Lung (tissue), 12 donors: ENCODE data around the gene REXO4. TPM values are rescaled to one million over a fixed set of nuclear protein-coding genes. Genes with fewer than 3 reads are reported as not detected.

Experiments
- ATAC-seq: fragments of 200-7000 bp; cut with Tn5 transposase; one replicate; pipeline ENCODE4 v1.9.1; 2020; ENCODE audit warnings: moderate number of reproducible peaks; ENCODE audit not compliant: insufficient read depth, low FRiP score
- DNase-seq, 3 donors: peaks; one replicate each; pipeline ENCODE4 v3.0.0-alpha.2; 2013 to 2017
- H3K27ac ChIP-seq, 2 donors: one replicate each; pipeline ENCODE4 v1.5.1; 2013; ENCODE audit warnings: mild to moderate bottlenecking in 2 of 2, moderate library complexity in 2 of 2, control low read depth in 1 of 2, inconsistent platforms in 1 of 2, low read depth in 1 of 2, low read length in 1 of 2
- H3K27me3 ChIP-seq, 3 donors: one replicate each; pipeline ENCODE4 v1.5.1; 2013; ENCODE audit warnings: low read length in 2 of 3; ENCODE audit not compliant: control insufficient read depth in 3 of 3, insufficient read depth in 3 of 3
- H3K36me3 ChIP-seq, 4 donors: one replicate each; pipeline ENCODE4 v1.5.1; 2013; ENCODE audit warnings: low read length in 4 of 4, mild to moderate bottlenecking in 1 of 4, moderate library complexity in 1 of 4; ENCODE audit not compliant: control insufficient read depth in 4 of 4, insufficient read depth in 4 of 4
- H3K4me1 ChIP-seq, 5 donors: one replicate each; pipeline ENCODE4 v1.5.1; 2013; ENCODE audit warnings: low read length in 5 of 5, mild to moderate bottlenecking in 2 of 5, moderate library complexity in 1 of 5; ENCODE audit not compliant: control insufficient read depth in 5 of 5, insufficient read depth in 5 of 5
- H3K4me3 ChIP-seq: one replicate; pipeline ENCODE4 v1.5.1; 2013; ENCODE audit warnings: mild to moderate bottlenecking, control low read depth, moderate library complexity
- H3K9ac ChIP-seq, 2 donors: one replicate each; pipeline ENCODE4 v1.5.1; 2013; ENCODE audit warnings: low read length in 2 of 2, control low read depth in 1 of 2; ENCODE audit not compliant: insufficient read depth in 1 of 2
- H3K9me3 ChIP-seq, 4 donors: one replicate each; pipeline ENCODE4 v1.5.1; 2013; ENCODE audit warnings: low read length in 3 of 4, mild to moderate bottlenecking in 1 of 4, moderate library complexity in 1 of 4; ENCODE audit not compliant: control insufficient read depth in 4 of 4, insufficient read depth in 3 of 4
- WGBS, 2 donors: extraction: QIAGEN DNeasy Blood & Tissue Kit; methylation state at CpG; one replicate each; pipeline ENCODE4 v1.1.7; 2013; 5-methylcytosine and 5-hydroxymethylcytosine counted together
- polyA plus RNA-seq, 2 donors: library from polyadenylated mRNA; stranded (reverse); fragments of 200-250 nt; gene quantifications; one replicate each; pipeline ENCODE4 v1.2.1, GENCODE V29; 2013
- total RNA-seq, 2 donors: library from RNA; depleted of rRNA in 1 of 2; stranded (reverse); fragments of >200 nt in 1 of 2; gene quantifications; one replicate each; pipeline ENCODE4 v1.2.1, GENCODE V29; 2014 to 2021
- TF ChIP-seq, protein P1 (sequence below): IDR thresholded peaks from 2 replicates; pipeline ENCODE4 v1.5.1; 2012; ENCODE audit warnings: mild to moderate bottlenecking; ENCODE audit errors: control extremely low read depth, extremely low read depth
- donor health status: control.
- donor health status: control.
- donor health status: Bipolar disorder and iron deficiency.
- donor health status: healthy.
- donor health status: DM: yes; HTN: yes; CAD: no.

REXO4 gene
- total and polyA plus RNA-seq, 4 donors: 14.6 to 20.4 (median 19.9) TPM

DNA sequence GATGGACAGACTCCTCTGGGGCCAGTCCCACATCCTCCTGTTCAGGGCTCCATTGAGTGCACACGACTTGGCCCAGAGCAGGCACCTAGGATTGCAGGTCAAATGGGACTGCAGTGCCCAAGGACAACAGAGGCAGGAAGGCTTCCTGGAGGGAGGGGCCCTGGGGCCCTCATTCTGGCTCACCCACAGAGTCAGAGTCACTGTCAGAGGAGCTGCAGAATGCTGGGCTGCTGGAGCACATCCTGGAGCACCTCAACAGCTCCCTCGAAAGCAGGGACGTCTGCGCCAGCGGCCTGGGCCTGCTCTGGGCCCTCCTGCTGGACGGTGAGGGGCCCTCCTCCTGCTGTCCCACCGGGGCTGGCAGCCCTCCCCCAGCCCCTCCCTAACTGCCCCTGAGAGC is 15.1 kb downstream of the REXO4 start:
- Histone ChIP-seq H3K27me3 (no peaks in the 10 kb centered on the region), H3K4me1 (no peaks in the 10 kb centered on the region), H3K4me3 (no peak overlapping the region), H3K36me3 (peaks cover 0 to 37% (median 8%) of the 10 kb centered on the region in 4 donors), H3K9ac (no peak overlapping the region), H3K27ac (no peak overlapping the region), H3K9me3 (no peaks in the 10 kb centered on the region)
- TF ChIP-seq, protein P1, sequence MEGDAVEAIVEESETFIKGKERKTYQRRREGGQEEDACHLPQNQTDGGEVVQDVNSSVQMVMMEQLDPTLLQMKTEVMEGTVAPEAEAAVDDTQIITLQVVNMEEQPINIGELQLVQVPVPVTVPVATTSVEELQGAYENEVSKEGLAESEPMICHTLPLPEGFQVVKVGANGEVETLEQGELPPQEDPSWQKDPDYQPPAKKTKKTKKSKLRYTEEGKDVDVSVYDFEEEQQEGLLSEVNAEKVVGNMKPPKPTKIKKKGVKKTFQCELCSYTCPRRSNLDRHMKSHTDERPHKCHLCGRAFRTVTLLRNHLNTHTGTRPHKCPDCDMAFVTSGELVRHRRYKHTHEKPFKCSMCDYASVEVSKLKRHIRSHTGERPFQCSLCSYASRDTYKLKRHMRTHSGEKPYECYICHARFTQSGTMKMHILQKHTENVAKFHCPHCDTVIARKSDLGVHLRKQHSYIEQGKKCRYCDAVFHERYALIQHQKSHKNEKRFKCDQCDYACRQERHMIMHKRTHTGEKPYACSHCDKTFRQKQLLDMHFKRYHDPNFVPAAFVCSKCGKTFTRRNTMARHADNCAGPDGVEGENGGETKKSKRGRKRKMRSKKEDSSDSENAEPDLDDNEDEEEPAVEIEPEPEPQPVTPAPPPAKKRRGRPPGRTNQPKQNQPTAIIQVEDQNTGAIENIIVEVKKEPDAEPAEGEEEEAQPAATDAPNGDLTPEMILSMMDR: no peak
- ATAC-seq (no peak), DNase-seq (no peak)
- 75 to 76% methylated on average over 7 of the region's 7 CpGs for WGBS, 2 donors

DNA sequence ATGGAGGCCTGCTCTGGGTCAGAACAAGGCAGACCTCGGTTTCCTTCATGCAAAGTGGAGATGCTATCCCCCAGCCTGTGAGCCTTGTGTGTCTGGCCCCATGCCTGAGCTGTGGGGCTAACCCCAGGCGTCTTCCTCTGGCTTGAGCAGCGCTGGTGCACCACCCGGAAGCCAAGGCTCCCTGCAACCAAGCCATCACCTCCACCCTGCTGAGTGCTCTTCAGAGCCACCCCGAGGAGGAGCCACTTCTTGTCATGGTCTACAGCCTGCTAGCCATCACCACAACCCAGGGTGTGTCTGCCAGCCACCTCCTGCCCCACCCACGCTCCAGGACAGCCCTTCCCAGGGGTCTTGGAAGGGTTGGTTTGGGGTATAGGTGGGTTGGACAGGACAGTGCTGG is 16.2 kb downstream of the REXO4 start:
- H3K27me3 ChIP-seq: peaks cover 0 to 2% (median 0%) of the 10 kb centered on the region in 3 donors
- H3K4me1 ChIP-seq: no peaks in the 10 kb centered on the region
- H3K9ac ChIP-seq: no peak overlapping the region
- TF ChIP-seq, protein P1: no peak
- DNase-seq (no peak), ATAC-seq (no peak)
- 84 to 87% methylated on average over 6 of the region's 6 CpGs for WGBS, 2 donors
- no peak overlapping the region for H3K27ac ChIP-seq
- H3K36me3 ChIP-seq: peaks cover 0 to 31% (median 6%) of the 10 kb centered on the region in 4 donors
- H3K4me3 ChIP-seq: no peak overlapping the region
- H3K9me3 ChIP-seq: no peaks in the 10 kb centered on the region

DNA sequence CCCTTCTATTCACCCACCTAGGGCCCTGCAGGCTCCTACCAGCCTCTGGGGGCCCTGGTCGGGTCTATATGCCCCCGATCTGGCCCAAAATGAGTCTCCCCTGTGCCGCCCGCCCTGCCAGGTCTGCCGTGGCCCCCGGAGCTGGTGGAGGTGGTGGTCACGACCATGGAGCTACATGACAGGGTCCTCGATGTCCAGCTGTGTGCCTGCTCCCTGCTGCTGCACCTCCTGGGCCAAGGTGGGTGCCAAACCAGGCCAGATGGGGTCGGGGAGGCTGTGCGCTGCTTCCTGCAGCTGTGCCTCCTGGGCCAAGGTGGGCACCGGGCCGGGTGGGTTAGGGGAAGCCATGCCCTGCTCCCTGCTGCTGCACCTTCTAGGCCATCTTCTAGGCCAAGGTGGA is 17.5 kb downstream of the REXO4 start:
- Histone ChIP-seq H3K36me3 (peaks cover 0 to 20% (median 2%) of the 10 kb centered on the region in 4 donors), H3K4me1 (no peaks in the 10 kb centered on the region), H3K9ac (no peak overlapping the region), H3K4me3 (no peak overlapping the region), H3K27ac (no peak overlapping the region), H3K9me3 (no peaks in the 10 kb centered on the region), H3K27me3 (peaks cover 0 to 2% (median 0%) of the 10 kb centered on the region in 3 donors)
- no peak for ATAC-seq
- TF ChIP-seq, protein P1: no peak
- 92 to 94% methylated on average over 11 to 12 of the region's 12 CpGs for WGBS, 2 donors
- DNase-seq: no peak

DNA sequence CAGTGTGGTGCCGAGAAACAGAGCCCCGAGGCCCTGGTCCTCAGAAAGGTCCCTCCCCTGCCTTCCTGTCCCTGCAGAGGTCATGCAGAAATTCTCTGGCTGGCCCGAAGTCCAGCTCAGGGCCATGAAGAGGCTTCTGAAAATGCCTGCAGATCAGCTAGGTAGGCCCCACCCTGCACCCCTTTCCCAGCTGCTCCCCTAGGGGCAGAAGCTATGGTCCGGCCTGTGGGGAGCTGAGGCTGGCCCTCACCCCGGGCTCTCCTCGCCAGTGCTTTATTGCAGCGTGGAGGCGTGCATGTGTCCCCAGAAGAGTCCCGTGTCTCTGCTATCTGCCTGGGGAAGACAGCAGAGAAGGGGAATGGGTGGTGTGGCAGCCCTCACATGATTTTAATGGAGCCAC is 19.9 kb downstream of the REXO4 start:
- DNase-seq: no peak
- Histone ChIP-seq H3K27ac (no peak overlapping the region), H3K4me3 (no peak overlapping the region), H3K27me3 (peaks cover 0 to 6% (median 0%) of the 10 kb centered on the region in 3 donors), H3K36me3 (peaks cover 0 to 5% (median 0%) of the 10 kb centered on the region in 4 donors), H3K4me1 (no peaks in the 10 kb centered on the region), H3K9me3 (no peaks in the 10 kb centered on the region), H3K9ac (no peak overlapping the region)
- TF ChIP-seq, protein P1: no peak
- no peak for ATAC-seq
- WGBS, 2 donors: 70 to 82% methylated on average over 9 of the region's 9 CpGs
